H9 (cell line): ENCODE results near the gene SMIM14. TPM values are rescaled to one million over a fixed set of nuclear protein-coding genes. Genes with fewer than 3 reads are reported as not detected.

Experiments
- DNase-seq: peaks from one replicate; pipeline ENCODE4 v3.0.0-alpha.2; 2017
- H2AFZ ChIP-seq: one replicate; pipeline ENCODE4 v1.6.1; 2013; ENCODE audit warnings: mild to moderate bottlenecking, low read length, control low read depth, moderate library complexity
- H2AK5ac ChIP-seq: 2 replicates; pipeline ENCODE4 v1.6.1; 2013; ENCODE audit warnings: low read length, control low read depth, mixed read lengths; ENCODE audit not compliant: insufficient read length
- H2BK120ac ChIP-seq: one replicate; pipeline ENCODE4 v1.6.1; 2013; ENCODE audit warnings: low read depth, mild to moderate bottlenecking, low read length, control low read depth, inconsistent platforms; ENCODE audit not compliant: poor library complexity, severe bottlenecking
- H2BK12ac ChIP-seq: 2 replicates; pipeline ENCODE4 v1.6.1; 2013; ENCODE audit warnings: low read length, control low read depth, mixed read lengths, low read depth; ENCODE audit not compliant: insufficient read length
- H2BK15ac ChIP-seq: 2 replicates; pipeline ENCODE4 v1.6.1; 2013; ENCODE audit warnings: low read depth, low read length, control low read depth
- H2BK20ac ChIP-seq: one replicate; pipeline ENCODE4 v1.6.1; 2013; ENCODE audit warnings: low read depth, mild to moderate bottlenecking, low read length, control low read depth, inconsistent platforms; ENCODE audit not compliant: poor library complexity, severe bottlenecking
- H2BK5ac ChIP-seq: 2 replicates; pipeline ENCODE4 v1.6.1; 2013; ENCODE audit warnings: low read length, control low read depth, mixed read lengths; ENCODE audit not compliant: insufficient read length
- H3K14ac ChIP-seq: 2 replicates; pipeline ENCODE4 v1.6.1; 2013; ENCODE audit warnings: low read length, control low read depth; ENCODE audit not compliant: insufficient read depth
- H3K18ac ChIP-seq: 2 replicates; pipeline ENCODE4 v1.6.1; 2013; ENCODE audit warnings: low read depth, mild to moderate bottlenecking, mixed read lengths, low read length, control low read depth; ENCODE audit not compliant: insufficient read length
- H3K23ac ChIP-seq: 2 replicates; pipeline ENCODE4 v1.6.1; 2013; ENCODE audit warnings: low read length, control low read depth, mixed read lengths, low read depth; ENCODE audit not compliant: insufficient read length
- H3K23me2 ChIP-seq: 2 replicates; pipeline ENCODE4 v1.6.1; 2013; ENCODE audit warnings: low read depth, mild to moderate bottlenecking, mixed read lengths, low read length, control low read depth; ENCODE audit not compliant: insufficient read length, poor library complexity, severe bottlenecking
- H3K27ac ChIP-seq: 2 replicates; pipeline ENCODE4 v1.5.1; 2013; ENCODE audit warnings: low read length, control low read depth, mixed read lengths, low read depth; ENCODE audit not compliant: insufficient read length
- H3K27me3 ChIP-seq: 2 replicates; pipeline ENCODE4 v1.6.1; 2013; ENCODE audit warnings: low read length, control low read depth, inconsistent platforms; ENCODE audit not compliant: insufficient read depth
- H3K4ac ChIP-seq: 2 replicates; pipeline ENCODE4 v1.6.1; 2013; ENCODE audit warnings: low read depth, mild to moderate bottlenecking, control low read depth, inconsistent platforms, low read length, moderate library complexity
- H3K4me1 ChIP-seq: 2 replicates; pipeline ENCODE4 v1.6.1; 2013; ENCODE audit warnings: low read length, control low read depth, inconsistent platforms; ENCODE audit not compliant: insufficient read depth
- H3K4me2 ChIP-seq: 2 replicates; pipeline ENCODE4 v1.6.1; 2013; ENCODE audit warnings: low read length, control low read depth, mixed read lengths; ENCODE audit not compliant: insufficient read length, insufficient read depth
- H3K56ac ChIP-seq: 2 replicates; pipeline ENCODE4 v1.6.1; 2013; ENCODE audit warnings: low read depth, mild to moderate bottlenecking, mixed read lengths, low read length, control low read depth; ENCODE audit not compliant: insufficient read length
- H3K79me1 ChIP-seq: 2 replicates; pipeline ENCODE4 v1.6.1; 2013; ENCODE audit warnings: low read depth, mild to moderate bottlenecking, moderate library complexity, low read length, control low read depth, inconsistent platforms; ENCODE audit not compliant: insufficient read depth, poor library complexity, severe bottlenecking
- H3K79me2 ChIP-seq: 2 replicates; pipeline ENCODE4 v1.6.1; 2013; ENCODE audit warnings: low read length, control low read depth, inconsistent platforms; ENCODE audit not compliant: insufficient read depth
- H3K9ac ChIP-seq: 2 replicates; pipeline ENCODE4 v1.6.1; 2013; ENCODE audit warnings: low read length, control low read depth, mixed read lengths; ENCODE audit not compliant: insufficient read length; ENCODE audit errors: extremely low read depth
- H3K9me3 ChIP-seq: one replicate; pipeline ENCODE4 v1.6.1; 2013; ENCODE audit warnings: low read depth, low read length, inconsistent platforms; ENCODE audit not compliant: control insufficient read depth
- H3T11ph ChIP-seq: one replicate; pipeline ENCODE4 v1.6.1; 2013; ENCODE audit warnings: mild to moderate bottlenecking, low read length, control low read depth, inconsistent platforms
- H4K20me1 ChIP-seq: one replicate; pipeline ENCODE4 v1.6.1; 2013; ENCODE audit not compliant: control insufficient read depth, insufficient read length, insufficient read depth
- H4K5ac ChIP-seq: 2 replicates; pipeline ENCODE4 v1.6.1; 2013; ENCODE audit warnings: low read depth, mild to moderate bottlenecking, mixed read lengths, low read length, control low read depth; ENCODE audit not compliant: insufficient read length
- H4K8ac ChIP-seq: replicated peaks from 2 replicates; pipeline ENCODE4 v1.6.1; 2013; ENCODE audit warnings: low read length, control low read depth, mixed read lengths, low read depth; ENCODE audit not compliant: insufficient read length
- H4K91ac ChIP-seq: 2 replicates; pipeline ENCODE4 v1.6.1; 2013; ENCODE audit warnings: low read depth, mild to moderate bottlenecking, moderate library complexity, mixed read lengths, low read length, control low read depth; ENCODE audit not compliant: insufficient read length
- H3K27ac Mint-ChIP-seq, 3 experiments: 2 replicates in 2 of 3; 3 replicates in 1 of 3; pipeline ENCODE4 v1.8.0; 2020 to 2021; ENCODE audit warnings: mixed read lengths in 3 of 3, mild to moderate bottlenecking in 1 of 3, moderate library complexity in 1 of 3
- H3K27me3 Mint-ChIP-seq: 2 replicates; pipeline ENCODE4 v1.8.0; 2021; ENCODE audit warnings: low read depth, mild to moderate bottlenecking, moderate library complexity, mixed read lengths
- H3K36me3 Mint-ChIP-seq, 3 experiments: 2 replicates in 2 of 3; 3 replicates in 1 of 3; pipeline ENCODE4 v1.8.0; 2020 to 2021; ENCODE audit warnings: low read depth in 3 of 3, mixed read lengths in 3 of 3; ENCODE audit not compliant: insufficient read depth in 1 of 3
- H3K4me1 Mint-ChIP-seq, 2 experiments: 2 replicates each; pipeline ENCODE4 v1.8.0; 2020; ENCODE audit warnings: mixed read lengths in 2 of 2
- H3K4me3 Mint-ChIP-seq, 2 experiments: 2 replicates in 1 of 2; 3 replicates in 1 of 2; pipeline ENCODE4 v1.8.0; 2020 to 2021; ENCODE audit warnings: mild to moderate bottlenecking in 2 of 2, mixed read lengths in 2 of 2, moderate library complexity in 1 of 2
- H3K9me3 Mint-ChIP-seq, 2 experiments: 2 replicates in 1 of 2; 3 replicates in 1 of 2; pipeline ENCODE4 v1.8.0; 2020; ENCODE audit warnings: mild to moderate bottlenecking in 2 of 2, mixed read lengths in 2 of 2, moderate library complexity in 1 of 2
- WGBS: extraction: QIAGEN DNeasy Blood & Tissue Kit; methylation state at CpG from one replicate; pipeline ENCODE4 v1.1.7; 2013; ENCODE audit warnings: missing lambda C conversion rate, low lambda C conversion rate, mixed read lengths; ENCODE audit not compliant: insufficient read length; ENCODE audit errors: extremely low coverage; 5-methylcytosine and 5-hydroxymethylcytosine counted together
- total RNA-seq: library from RNA; stranded (reverse); gene quantifications from 2 replicates; pipeline ENCODE4 v1.2.1, GENCODE V29; 2021
- TF ChIP-seq, protein P1 (sequence below): fragments of 200-600 bp; sonication (generic); conservative IDR thresholded peaks from 3 replicates; pipeline ENCODE4 v1.8.0; 2021; ENCODE audit warnings: antibody characterized with exemption, mild to moderate bottlenecking

SMIM14 gene
- total RNA-seq, 1 experiment from 2014 or later: 19.4 TPM

DNA sequence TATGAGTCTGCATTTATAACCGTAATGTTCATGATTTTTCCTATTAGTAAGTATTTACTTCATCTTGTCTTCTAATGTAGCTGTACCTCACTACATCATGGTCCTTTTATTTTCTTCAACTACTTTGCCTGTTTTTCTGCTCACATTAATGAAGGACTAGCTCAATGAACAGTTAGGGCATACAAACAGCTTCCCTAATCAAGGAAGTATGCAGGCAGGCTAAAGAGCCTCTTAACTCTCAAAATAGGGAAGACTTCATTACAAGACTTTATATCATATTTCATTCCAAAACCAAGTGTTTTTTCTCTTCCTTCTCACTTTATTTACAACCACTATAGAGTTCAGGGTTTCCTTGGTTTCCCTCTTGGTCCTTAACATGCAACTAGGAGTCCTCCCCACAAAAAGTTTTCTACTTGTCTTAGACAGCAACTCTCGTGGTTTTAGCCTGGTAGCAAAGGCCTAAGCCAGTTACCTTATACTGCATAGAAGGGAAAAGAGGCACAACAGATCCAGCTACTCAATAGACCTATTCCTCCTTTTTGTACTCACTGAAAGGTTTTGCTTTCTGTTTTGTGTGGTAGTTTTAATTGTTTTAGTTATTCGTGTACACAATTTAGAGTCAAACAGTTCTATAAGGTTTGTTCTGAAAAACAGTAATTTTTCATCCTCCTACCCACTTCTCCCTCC lies 40.8 kb downstream of the SMIM14 start:
- Histone ChIP-seq H3T11ph (no peak overlapping the region), H3K27ac (no peak overlapping the region), H4K8ac (no peak overlapping the region), H3K18ac (no peak overlapping the region), H2AFZ (no peak overlapping the region), H3K4me2 (no peak overlapping the region), H4K5ac (no peak overlapping the region), H3K79me1 (no peaks in the 10 kb centered on the region), H2BK120ac (no peak overlapping the region), H3K9ac (no peak overlapping the region), H2AK5ac (no peak overlapping the region), H4K20me1 (no peaks in the 10 kb centered on the region), H3K23me2 (no peaks in the 10 kb centered on the region), H3K56ac (no peak overlapping the region), H2BK20ac (no peak overlapping the region), H3K4me1 (no peaks in the 10 kb centered on the region), H4K91ac (no peak overlapping the region), H2BK15ac (no peak overlapping the region), H2BK5ac (no peak overlapping the region), H3K79me2 (no peaks in the 10 kb centered on the region), H3K9me3 (no peaks in the 10 kb centered on the region), H3K14ac (no peak overlapping the region), H3K4ac (no peak overlapping the region), H3K23ac (no peak overlapping the region), H3K27me3 (no peaks in the 10 kb centered on the region), H2BK12ac (no peak overlapping the region)
- DNase-seq: no peak
- Mint-ChIP-seq H3K4me3 (no peak overlapping the region), H3K27me3 (no peaks in the 10 kb centered on the region), H3K4me1 (no peaks in the 10 kb centered on the region), H3K27ac (peak overlapping the region in 1 of 3 experiments; percentile 68; a peak in 1 of 7 replicates), H3K9me3 (no peaks in the 10 kb centered on the region), H3K36me3 (peaks cover 0 to 21% (median 17%) of the 10 kb centered on the region in 3 experiments; a peak in 5 of 7 replicates)
- no CpG with 5 or more reads among the region's 3 CpGs for WGBS
- TF ChIP-seq, protein P1, sequence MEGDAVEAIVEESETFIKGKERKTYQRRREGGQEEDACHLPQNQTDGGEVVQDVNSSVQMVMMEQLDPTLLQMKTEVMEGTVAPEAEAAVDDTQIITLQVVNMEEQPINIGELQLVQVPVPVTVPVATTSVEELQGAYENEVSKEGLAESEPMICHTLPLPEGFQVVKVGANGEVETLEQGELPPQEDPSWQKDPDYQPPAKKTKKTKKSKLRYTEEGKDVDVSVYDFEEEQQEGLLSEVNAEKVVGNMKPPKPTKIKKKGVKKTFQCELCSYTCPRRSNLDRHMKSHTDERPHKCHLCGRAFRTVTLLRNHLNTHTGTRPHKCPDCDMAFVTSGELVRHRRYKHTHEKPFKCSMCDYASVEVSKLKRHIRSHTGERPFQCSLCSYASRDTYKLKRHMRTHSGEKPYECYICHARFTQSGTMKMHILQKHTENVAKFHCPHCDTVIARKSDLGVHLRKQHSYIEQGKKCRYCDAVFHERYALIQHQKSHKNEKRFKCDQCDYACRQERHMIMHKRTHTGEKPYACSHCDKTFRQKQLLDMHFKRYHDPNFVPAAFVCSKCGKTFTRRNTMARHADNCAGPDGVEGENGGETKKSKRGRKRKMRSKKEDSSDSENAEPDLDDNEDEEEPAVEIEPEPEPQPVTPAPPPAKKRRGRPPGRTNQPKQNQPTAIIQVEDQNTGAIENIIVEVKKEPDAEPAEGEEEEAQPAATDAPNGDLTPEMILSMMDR: no peak
